GM12878 (cell line): Measurements from ENCODE around the gene MACROD2. TPM values are rescaled to one million over a fixed set of nuclear protein-coding genes. Genes with fewer than 3 reads are reported as not detected.

Source experiments
- ATAC-seq: fragments of 200-7000 bp; cut with Tn5 transposase; 3 replicates; pipeline ENCODE4 v1.9.1; 2020; ENCODE audit warnings: mild to moderate bottlenecking, moderate library complexity
- BruUV-seq: library from RNA; stranded (reverse); fragments of 400-500 nt; replicated peaks from 2 replicates; lab custom pipeline; 2021; lab: Mats Ljungman, UMichigan
- CTCF ChIA-PET: fragments of 300-600 bp; sonication (Branson Sonifier 250); formaldehyde crosslinking; extraction: SDS; loops from one replicate; lab custom pipeline; 2021; ENCODE audit warnings: inconsistent platforms; lab: Yijun Ruan, JAX
- POLR2A ChIA-PET: fragments of 350-600 bp; formaldehyde crosslinking; extraction: SDS; loops from one replicate; lab custom pipeline; 2021; ENCODE audit warnings: inconsistent platforms; lab: Charles Lee
- RAD21 ChIA-PET: fragments of 300-600 bp; sonication (Branson Sonifier 250); formaldehyde crosslinking; loops from one replicate; lab custom pipeline; 2023; ENCODE audit warnings: antibody characterized with exemption; ENCODE audit not compliant: unreplicated experiment; lab: Charles Lee
- SMC1A ChIA-PET: fragments of 300-600 bp; sonication (Branson Sonifier 250); formaldehyde crosslinking; loops from one replicate; lab custom pipeline; 2023; ENCODE audit not compliant: unreplicated experiment, uncharacterized antibody; lab: Charles Lee
- DNase-seq: peaks from one replicate; pipeline ENCODE4 v3.0.0-alpha.2; 2011; ENCODE audit warnings: low read depth, low spot score
- FAIRE-seq: peaks from 3 replicates; lab custom pipeline; 2011; peaks lifted over from hg19 to GRCh38; lab: Jason Lieb, UNC
- H2AFZ ChIP-seq: 2 replicates; pipeline ENCODE4 v1.6.0; 2011; ENCODE audit warnings: low read depth, low read length, control low read depth; ENCODE audit not compliant: control insufficient read depth
- H3K27ac ChIP-seq: 2 replicates; pipeline ENCODE4 v1.5.1; 2011; ENCODE audit warnings: control low read depth; ENCODE audit not compliant: control insufficient read depth, insufficient read depth
- H3K27me3 ChIP-seq, 2 experiments: replicated peaks in 1 of 2; 2 replicates each; pipeline versions ENCODE4 v1.6.0 to v1.6.1; 2011; ENCODE audit warnings: low read length in 1 of 2; ENCODE audit not compliant: control insufficient read depth in 2 of 2, insufficient read depth in 2 of 2
- H3K36me3 ChIP-seq, 2 experiments: 2 replicates each; pipeline ENCODE4 v1.5.1; 2011; ENCODE audit warnings: low read length in 1 of 2; ENCODE audit not compliant: control insufficient read depth in 2 of 2, insufficient read depth in 2 of 2
- H3K4me1 ChIP-seq: 2 replicates; pipeline ENCODE4 v1.6.1; 2011; ENCODE audit warnings: mild to moderate bottlenecking, low read length, moderate library complexity, mixed read lengths; ENCODE audit not compliant: control insufficient read depth, insufficient read depth
- H3K4me2 ChIP-seq: 2 replicates; pipeline ENCODE4 v1.6.0; 2011; ENCODE audit warnings: control low read depth; ENCODE audit not compliant: control insufficient read depth, insufficient read depth
- H3K4me3 ChIP-seq: fragments of 200-600 bp; sonication (generic); 2 replicates; pipeline ENCODE4 v1.5.1; 2016
- H3K79me2 ChIP-seq: 2 replicates; pipeline ENCODE4 v1.6.0; 2011; ENCODE audit warnings: low read length; ENCODE audit not compliant: control insufficient read depth, insufficient read depth
- H3K9ac ChIP-seq: 2 replicates; pipeline ENCODE4 v1.8.0; 2011; ENCODE audit warnings: low read length, control low read depth, mixed read lengths; ENCODE audit not compliant: control insufficient read depth, insufficient read depth
- H3K9me3 ChIP-seq: replicated peaks from 3 replicates; pipeline ENCODE4 v1.5.1; 2011; ENCODE audit warnings: mild to moderate bottlenecking, low read length; ENCODE audit not compliant: control insufficient read depth, insufficient read depth
- H4K20me1 ChIP-seq: 2 replicates; pipeline ENCODE4 v1.6.0; 2011; ENCODE audit not compliant: control insufficient read depth, insufficient read depth
- BCL3 ChIP-seq: IDR thresholded peaks from 2 replicates; pipeline ENCODE4 v1.6.1; 2011; ENCODE audit warnings: borderline replicate concordance, low read depth, mild to moderate bottlenecking, moderate library complexity, low read length; ENCODE audit not compliant: insufficient read depth, poor library complexity, severe bottlenecking
- BHLHE40 ChIP-seq, 2 experiments: fragments of 450-650 bp in 1 of 2; IDR thresholded peaks; 2 replicates each; pipeline ENCODE4 v1.6.1; 2011 to 2017; ENCODE audit warnings: low read depth in 2 of 2, borderline replicate concordance in 1 of 2, improper control_type of control experiment in 1 of 2, low read length in 1 of 2, mild to moderate bottlenecking in 1 of 2
- E4F1 ChIP-seq: fragments of 450-650 bp; IDR thresholded peaks from 2 replicates; pipeline ENCODE4 v1.6.1; 2018; ENCODE audit warnings: borderline replicate concordance, mild to moderate bottlenecking; ENCODE audit not compliant: partially characterized antibody
- HDGF ChIP-seq: fragments of 450-650 bp; IDR thresholded peaks from 2 replicates; pipeline ENCODE4 v1.6.1; 2016; ENCODE audit warnings: antibody characterized with exemption
- SKIL ChIP-seq: fragments of 450-650 bp; IDR thresholded peaks from 2 replicates; pipeline ENCODE4 v1.6.1; 2017; ENCODE audit warnings: mild to moderate bottlenecking, low read depth, inconsistent platforms; ENCODE audit not compliant: poor library complexity, severe bottlenecking
- TARDBP ChIP-seq: IDR thresholded peaks from 2 replicates; pipeline ENCODE4 v1.6.1; 2016; ENCODE audit warnings: borderline replicate concordance
- YBX1 ChIP-seq: fragments of 450-650 bp; IDR thresholded peaks from 2 replicates; pipeline ENCODE4 v1.6.1; 2016; ENCODE audit warnings: antibody characterized with exemption
- WGBS: methylation state at CpG from one replicate; pipeline ENCODE4 v1.1.6; 2016; ENCODE audit warnings: low lambda C conversion rate; ENCODE audit not compliant: insufficient replicate concordance, insufficient coverage; ENCODE audit errors: missing lambda C conversion rate; 5-methylcytosine and 5-hydroxymethylcytosine counted together
- in situ Hi-C: fragments of 300-500 bp; cut with MboI; formaldehyde crosslinking; loops from 9 replicates; pipeline ENCODE4 v1.14.3; 2018; ENCODE audit warnings: mixed read lengths
- intact Hi-C: fragments of 100-400 bp; cut with micrococcal nuclease; formaldehyde crosslinking; loops from one replicate; pipeline ENCODE4 v1.14.2; 2022; ENCODE audit not compliant: unreplicated experiment
- polyA plus RNA-seq, 11 experiments: library from polyadenylated mRNA; depleted of rRNA in 4 of 11; unstranded in 6 of 11; stranded (reverse) in 5 of 11; fragments of >200 nt; fragmentation: Nextera tagmentation in 4 of 11; fragmentation: Illumina TruSeq in 1 of 11; extraction: Ambion mirVana in 4 of 11; extraction: Trizol in 1 of 11; gene quantifications; 1 replicate in 1 of 11; 2 replicates in 10 of 11; pipeline versions ENCODE4 v1.2.1 to v1.2.3, GENCODE V29; 2011 to 2016; ENCODE audit warnings: inconsistent platforms in 2 of 11, missing spikeins in 2 of 11, low read depth in 1 of 11
- total RNA-seq, 4 experiments: library from RNA; depleted of rRNA in 3 of 4; stranded (reverse); fragments of >200 nt in 3 of 4; fragmentation: Illumina TruSeq in 1 of 4; extraction: Trizol in 1 of 4; gene quantifications; 2 replicates each; pipeline versions ENCODE4 v1.2.1 to v1.2.3, GENCODE V29; 2013 to 2021

The MACROD2 gene
- total and polyA plus RNA-seq, 10 of the 15 experiments (the other 5 are each of a cell fraction or from before 2014, with no cell fraction given): 1.1 to 21.5 (median 2.2) TPM

- TF ChIP-seq SKIL: no peak
These were observed 1027.6 kb downstream of the MACROD2 start (continued) for GRCh38 chr20:15022921-15023320.

- 76% methylated on average over 1 of the region's 1 CpG for WGBS
These were observed 1031.4 kb downstream of the MACROD2 start for GRCh38 chr20:15026759-15027158.

More at GRCh38 chr20:15026759-15027158, 1031.4 kb downstream of the MACROD2 start:
- no peak for ATAC-seq
- Histone ChIP-seq H3K36me3 (no peaks in the 10 kb centered on the region), H3K4me3 (no peak overlapping the region), H2AFZ (no peak overlapping the region), H3K79me2 (no peaks in the 10 kb centered on the region), H3K27ac (no peak overlapping the region), H3K4me1 (no peaks in the 10 kb centered on the region), H3K9me3 (no peaks in the 10 kb centered on the region; the same call in 2 of the 3 replicates), H3K27me3 (no peaks in the 10 kb centered on the region), H4K20me1 (no peaks in the 10 kb centered on the region), H3K4me2 (no peak overlapping the region), H3K9ac (no peak overlapping the region)
- in situ Hi-C loops: no loop called here
- ChIA-PET CTCF (interaction anchor here (0.8 kb wide), 1 partner anchor 26 kb away, joined by 3 read pairs; no protein-coding TSS in a partner anchor), RAD21 (no interaction called here), SMC1A (no interaction called here), POLR2A (no interaction called here)
- no peak for TF ChIP-seq E4F1
- no peak for TF ChIP-seq BCL3
- TF ChIP-seq TARDBP: no peak
- no peak for TF ChIP-seq YBX1
- no peak for TF ChIP-seq BHLHE40 (IDR thresholded peaks at IDR 0.05; ENCODE audit: borderline replicate concordance in 1 of 2, low read depth in 2 of 2, low read length in 1 of 2)
- TF ChIP-seq HDGF: no peak
- no peak for DNase-seq
- BruUV-seq: no TSS peak
- FAIRE-seq: no peak
- intact Hi-C loops: no loop called here
